Mesothelial cell of epicardium (in vitro differentiated cells): ENCODE data around the gene RAB3C. TPM values are rescaled to one million over a fixed set of nuclear protein-coding genes. Genes with fewer than 3 reads are reported as not detected.

Experiments
- DNase-seq, 2 experiments: peaks; one replicate each; pipeline ENCODE4 v3.0.0; 2021; ENCODE audit warnings: low spot score in 2 of 2; ENCODE audit not compliant: unreplicated experiment in 2 of 2
- H3K27ac Mint-ChIP-seq: 2 replicates; pipeline ENCODE4 v1.8.0; 2021; ENCODE audit warnings: mixed read lengths
- H3K27me3 Mint-ChIP-seq: 2 replicates; pipeline ENCODE4 v1.8.0; 2021; ENCODE audit warnings: low read depth, mixed read lengths
- H3K36me3 Mint-ChIP-seq: 2 replicates; pipeline ENCODE4 v1.8.0; 2021; ENCODE audit warnings: mixed read lengths
- H3K4me1 Mint-ChIP-seq: 2 replicates; pipeline ENCODE4 v1.8.0; 2021; ENCODE audit warnings: mixed read lengths
- H3K4me3 Mint-ChIP-seq: 2 replicates; pipeline ENCODE4 v1.8.0; 2021; ENCODE audit warnings: mild to moderate bottlenecking, moderate library complexity, mixed read lengths
- H3K9me3 Mint-ChIP-seq: 2 replicates; pipeline ENCODE4 v1.8.0; 2021; ENCODE audit warnings: mixed read lengths
- CTCF ChIP-seq: fragments of 200-600 bp; sonication (generic); IDR thresholded peaks from one replicate; pipeline ENCODE4 v1.5.0; 2021; ENCODE audit warnings: antibody characterized with exemption; ENCODE audit not compliant: unreplicated experiment
- total RNA-seq: library from RNA; stranded (reverse); gene quantifications from 3 replicates; pipeline ENCODE4 v1.2.1, GENCODE V29; 2021

RAB3C gene
- total RNA-seq, 1 donor from 2014 or later, result 1.2 TPM

GRCh38 chr5:58795327-58795726 is 212.5 kb downstream of the RAB3C start:
- Mint-ChIP-seq H3K9me3 (no peaks in the 10 kb centered on the region), H3K27me3 (peaks cover 10% of the 10 kb centered on the region), H3K4me1 (no peaks in the 10 kb centered on the region), H3K27ac (no peak overlapping the region), H3K36me3 (no peaks in the 10 kb centered on the region), H3K4me3 (no peak overlapping the region)
- DNase-seq, result no peak
- TF ChIP-seq CTCF, result no peak

GRCh38 chr5:58797021-58797420 is 214.1 kb downstream of the RAB3C start:
- no peak for TF ChIP-seq CTCF
- DNase-seq, result no peak
- H3K36me3 Mint-ChIP-seq, result no peaks in the 10 kb centered on the region
- H3K4me3 Mint-ChIP-seq, result no peak overlapping the region
- peaks cover 14% of the 10 kb centered on the region for H3K27me3 Mint-ChIP-seq
- H3K4me1 Mint-ChIP-seq, result no peaks in the 10 kb centered on the region
- H3K27ac Mint-ChIP-seq, result no peak overlapping the region
- H3K9me3 Mint-ChIP-seq, result no peaks in the 10 kb centered on the region

- Mint-ChIP-seq H3K27ac (no peak overlapping the region), H3K36me3 (no peaks in the 10 kb centered on the region), H3K27me3 (peaks cover 21% of the 10 kb centered on the region), H3K4me1 (peaks cover 4% of the 10 kb centered on the region), H3K4me3 (no peak overlapping the region), H3K9me3 (no peaks in the 10 kb centered on the region)
- TF ChIP-seq CTCF, result no peak
- no peak for DNase-seq
Observed at GRCh38 chr5:58800356-58800755, 217.5 kb downstream of the RAB3C start.

- Mint-ChIP-seq H3K27me3 (peaks cover 27% of the 10 kb centered on the region), H3K36me3 (no peaks in the 10 kb centered on the region), H3K9me3 (no peaks in the 10 kb centered on the region), H3K27ac (no peak overlapping the region), H3K4me3 (no peak overlapping the region), H3K4me1 (peaks cover 4% of the 10 kb centered on the region)
- TF ChIP-seq CTCF, result no peak
- no peak for DNase-seq
Observed at GRCh38 chr5:58800861-58801540, 218.1 kb downstream of the RAB3C start.

- Mint-ChIP-seq H3K27ac (no peak overlapping the region), H3K4me1 (peaks cover 4% of the 10 kb centered on the region), H3K36me3 (no peaks in the 10 kb centered on the region), H3K27me3 (peaks cover 29% of the 10 kb centered on the region), H3K9me3 (peaks cover 4% of the 10 kb centered on the region), H3K4me3 (no peak overlapping the region)
- no peak for DNase-seq
- no peak for TF ChIP-seq CTCF
Observed at GRCh38 chr5:58803056-58803455, 220.2 kb downstream of the RAB3C start.

- DNase-seq, result no peak
- no peak for TF ChIP-seq CTCF
- H3K4me1 Mint-ChIP-seq, result peaks cover 4% of the 10 kb centered on the region
- no peak overlapping the region for H3K4me3 Mint-ChIP-seq
- H3K9me3 Mint-ChIP-seq, result peaks cover 4% of the 10 kb centered on the region
- H3K27ac Mint-ChIP-seq, result no peak overlapping the region
- H3K27me3 Mint-ChIP-seq, result peaks cover 26% of the 10 kb centered on the region
- no peaks in the 10 kb centered on the region for H3K36me3 Mint-ChIP-seq
Observed at GRCh38 chr5:58804291-58804690, 221.4 kb downstream of the RAB3C start.
